Vagina (tissue), 2 donors: ENCODE results near the gene NRBP1.

Experiments
- CTCF ChIP-seq, 3 experiments: fragments of 450-650 bp in 2 of 3; fragments of 200-600 bp in 1 of 3; sonication (generic) in 1 of 3; IDR thresholded peaks; one replicate each; pipeline ENCODE4 v1.5.1; 2017 to 2019; ENCODE audit warnings: antibody characterized with exemption in 3 of 3, mild to moderate bottlenecking in 2 of 3, moderate library complexity in 2 of 3
- POLR2A ChIP-seq, 2 donors: fragments of 450-650 bp; IDR thresholded peaks; one replicate each; pipeline ENCODE4 v1.6.1; 2017; ENCODE audit warnings: antibody characterized with exemption in 2 of 2, mild to moderate bottlenecking in 2 of 2, moderate library complexity in 2 of 2

- TF ChIP-seq POLR2A (IDR thresholded peaks at IDR 0.05) (no peak), CTCF (IDR thresholded peaks at IDR 0.05) (no peak)
These were observed 49.6 kb upstream of the NRBP1 start for GRCh38 chr2:27378809-27379290.
